Gastrocnemius medialis (tissue), 4 donors: Measurements from ENCODE around the gene TTYH2.

Experiments
- POLR2A ChIP-seq, 2 donors: fragments of 450-650 bp; IDR thresholded peaks; one replicate each; pipeline ENCODE4 v1.6.1; 2017; ENCODE audit warnings: antibody characterized with exemption in 2 of 2, mild to moderate bottlenecking in 2 of 2, moderate library complexity in 2 of 2
- TF ChIP-seq, protein P1 (sequence below), 5 experiments: fragments of 450-650 bp in 3 of 5; fragments of 200-600 bp in 2 of 5; sonication (generic) in 2 of 5; IDR thresholded peaks in 4 of 5; conservative IDR thresholded peaks in 1 of 5; 1 replicate in 4 of 5; 2 replicates in 1 of 5; pipeline ENCODE4 v1.5.1; 2016 to 2019; ENCODE audit warnings: antibody characterized with exemption in 5 of 5, mild to moderate bottlenecking in 3 of 5, moderate library complexity in 3 of 5

DNA sequence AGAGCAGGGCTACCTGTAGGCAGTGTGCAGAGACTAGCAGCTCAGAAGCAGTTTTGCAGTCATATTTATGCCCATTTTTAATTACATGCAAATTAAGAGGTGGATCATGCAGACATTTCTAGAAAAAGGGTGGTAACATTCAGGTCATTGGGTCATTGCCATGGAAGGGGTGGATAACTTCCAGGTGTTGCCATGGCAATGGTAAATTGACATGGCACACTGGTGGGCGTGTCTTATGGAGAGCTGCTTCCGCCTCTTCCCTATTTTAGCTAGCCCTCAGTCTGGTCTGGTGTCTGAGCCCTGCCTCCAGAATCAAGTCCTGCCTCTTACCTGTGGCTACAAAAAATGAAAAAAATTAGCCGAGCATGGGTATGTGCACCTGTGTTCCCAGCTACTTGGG, 57.9 kb downstream of the TTYH2 start:
- TF ChIP-seq, protein P1, sequence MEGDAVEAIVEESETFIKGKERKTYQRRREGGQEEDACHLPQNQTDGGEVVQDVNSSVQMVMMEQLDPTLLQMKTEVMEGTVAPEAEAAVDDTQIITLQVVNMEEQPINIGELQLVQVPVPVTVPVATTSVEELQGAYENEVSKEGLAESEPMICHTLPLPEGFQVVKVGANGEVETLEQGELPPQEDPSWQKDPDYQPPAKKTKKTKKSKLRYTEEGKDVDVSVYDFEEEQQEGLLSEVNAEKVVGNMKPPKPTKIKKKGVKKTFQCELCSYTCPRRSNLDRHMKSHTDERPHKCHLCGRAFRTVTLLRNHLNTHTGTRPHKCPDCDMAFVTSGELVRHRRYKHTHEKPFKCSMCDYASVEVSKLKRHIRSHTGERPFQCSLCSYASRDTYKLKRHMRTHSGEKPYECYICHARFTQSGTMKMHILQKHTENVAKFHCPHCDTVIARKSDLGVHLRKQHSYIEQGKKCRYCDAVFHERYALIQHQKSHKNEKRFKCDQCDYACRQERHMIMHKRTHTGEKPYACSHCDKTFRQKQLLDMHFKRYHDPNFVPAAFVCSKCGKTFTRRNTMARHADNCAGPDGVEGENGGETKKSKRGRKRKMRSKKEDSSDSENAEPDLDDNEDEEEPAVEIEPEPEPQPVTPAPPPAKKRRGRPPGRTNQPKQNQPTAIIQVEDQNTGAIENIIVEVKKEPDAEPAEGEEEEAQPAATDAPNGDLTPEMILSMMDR (IDR thresholded peaks at IDR 0.05 in 4 of 5, conservative IDR thresholded peaks at IDR 0.05 in 1 of 5): no peak
- TF ChIP-seq POLR2A (IDR thresholded peaks at IDR 0.05): no peak
